MM.1S (cell line): ENCODE measurements around the gene HS3ST4.

ENCODE experiments used
- EZH2 ChIP-seq: fragments of 300-600 bp; sonication (generic); optimal IDR thresholded peaks from 2 replicates; pipeline ENCODE3; 2017; ENCODE audit warnings: low read depth, mild to moderate bottlenecking, antibody characterized with exemption, low read length, mixed read lengths
- EZH2phosphoT487 ChIP-seq: fragments of 300-600 bp; sonication (generic); IDR thresholded peaks from 2 replicates; pipeline ENCODE4 v1.6.1; 2018; ENCODE audit warnings: antibody characterized with exemption, low read length
- TF ChIP-seq, protein P1 (sequence below): fragments of 300-600 bp; sonication (generic); IDR thresholded peaks from 2 replicates; pipeline ENCODE4 v1.5.1; 2016; ENCODE audit warnings: antibody characterized with exemption, low read length, mixed read lengths

DNA sequence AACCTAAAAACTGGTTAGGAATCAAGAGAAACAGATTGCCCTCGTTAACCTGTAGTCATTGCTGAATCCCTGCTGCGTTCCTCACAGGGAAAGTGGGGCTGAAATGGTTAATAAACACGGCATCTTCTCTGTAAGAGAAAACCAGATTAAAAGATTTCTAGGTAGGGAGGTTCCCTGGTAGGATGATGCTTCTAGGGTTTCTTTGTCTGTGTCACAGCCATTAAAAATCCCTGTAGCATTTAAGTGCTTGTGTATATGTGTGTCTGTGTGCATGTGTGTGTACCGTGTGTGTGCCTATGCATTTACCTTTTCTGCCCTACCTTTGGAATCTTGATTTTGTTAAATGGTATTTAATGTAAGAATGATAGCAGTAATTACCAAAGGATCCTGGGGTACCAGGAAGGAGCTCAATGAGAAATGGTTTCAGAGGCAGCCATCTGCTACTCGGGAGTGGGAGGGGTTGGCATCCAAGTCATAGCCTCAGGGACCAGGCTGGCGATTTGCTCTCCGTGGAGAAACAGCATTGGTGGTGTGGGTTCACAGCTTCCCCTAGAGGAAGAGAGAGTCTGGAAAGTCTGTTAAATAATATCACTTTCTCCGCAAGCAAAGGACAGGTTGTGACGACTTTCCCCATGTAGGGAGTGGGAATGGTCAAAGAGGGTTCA is 177.1 kb downstream of the HS3ST4 start:
- TF ChIP-seq, protein P1, sequence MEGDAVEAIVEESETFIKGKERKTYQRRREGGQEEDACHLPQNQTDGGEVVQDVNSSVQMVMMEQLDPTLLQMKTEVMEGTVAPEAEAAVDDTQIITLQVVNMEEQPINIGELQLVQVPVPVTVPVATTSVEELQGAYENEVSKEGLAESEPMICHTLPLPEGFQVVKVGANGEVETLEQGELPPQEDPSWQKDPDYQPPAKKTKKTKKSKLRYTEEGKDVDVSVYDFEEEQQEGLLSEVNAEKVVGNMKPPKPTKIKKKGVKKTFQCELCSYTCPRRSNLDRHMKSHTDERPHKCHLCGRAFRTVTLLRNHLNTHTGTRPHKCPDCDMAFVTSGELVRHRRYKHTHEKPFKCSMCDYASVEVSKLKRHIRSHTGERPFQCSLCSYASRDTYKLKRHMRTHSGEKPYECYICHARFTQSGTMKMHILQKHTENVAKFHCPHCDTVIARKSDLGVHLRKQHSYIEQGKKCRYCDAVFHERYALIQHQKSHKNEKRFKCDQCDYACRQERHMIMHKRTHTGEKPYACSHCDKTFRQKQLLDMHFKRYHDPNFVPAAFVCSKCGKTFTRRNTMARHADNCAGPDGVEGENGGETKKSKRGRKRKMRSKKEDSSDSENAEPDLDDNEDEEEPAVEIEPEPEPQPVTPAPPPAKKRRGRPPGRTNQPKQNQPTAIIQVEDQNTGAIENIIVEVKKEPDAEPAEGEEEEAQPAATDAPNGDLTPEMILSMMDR, result no peak
- TF ChIP-seq EZH2, result no peak
- TF ChIP-seq EZH2phosphoT487, result no peak
